Measurements from ENCODE around the gene CREG2.

The CREG2 gene

GRCh38 chr2:101431486-101431885, 44.2 kb upstream of the CREG2 start:
- no peaks in the 10 kb centered on the region for H3K4me1 ChIP-seq (ENCODE audit: low read depth, poor library complexity, severe bottlenecking)
- no peak overlapping the region for H3K4me2 ChIP-seq
- H3K9ac ChIP-seq, result no peak overlapping the region
- no peaks in the 10 kb centered on the region for H3K27me3 ChIP-seq (ENCODE audit: insufficient read depth, low read depth)
- H3K79me2 ChIP-seq (ENCODE audit: insufficient read depth, low read depth), result no peaks in the 10 kb centered on the region
- TF ChIP-seq CTCF (conservative IDR thresholded peaks at IDR 0.05; ENCODE audit: low read depth, low read length), result no peak
- no peaks in the 10 kb centered on the region for H4K20me1 ChIP-seq (ENCODE audit: insufficient read depth)
- H3K4me3 ChIP-seq (IDR thresholded peaks at IDR 0.05; ENCODE audit: insufficient read depth, low read depth, low read length), result no peak overlapping the region
- H3K36me3 ChIP-seq (ENCODE audit: insufficient read depth), result no peaks in the 10 kb centered on the region
- H3K27ac ChIP-seq, result no peak overlapping the region
- no peak overlapping the region for H2AFZ ChIP-seq (ENCODE audit: low read depth)

- Histone ChIP-seq H2AFZ (ENCODE audit: low read depth) (no peak overlapping the region), H3K36me3 (ENCODE audit: insufficient read depth) (no peaks in the 10 kb centered on the region), H3K79me2 (ENCODE audit: insufficient read depth, low read depth) (no peaks in the 10 kb centered on the region), H3K4me3 (IDR thresholded peaks at IDR 0.05; ENCODE audit: insufficient read depth, low read depth, low read length) (no peak overlapping the region), H3K4me1 (ENCODE audit: low read depth, poor library complexity, severe bottlenecking) (no peaks in the 10 kb centered on the region), H3K4me2 (no peak overlapping the region), H3K27ac (no peak overlapping the region), H3K27me3 (ENCODE audit: insufficient read depth, low read depth) (no peaks in the 10 kb centered on the region), H4K20me1 (ENCODE audit: insufficient read depth) (no peaks in the 10 kb centered on the region), H3K9ac (no peak overlapping the region)
- no peak for TF ChIP-seq CTCF (conservative IDR thresholded peaks at IDR 0.05; ENCODE audit: low read depth, low read length)
Measured at GRCh38 chr2:101430156-101430555, 42.9 kb upstream of the CREG2 start.

GRCh38 chr2:101429453-101429852, 42.1 kb upstream of the CREG2 start:
- H3K36me3 ChIP-seq (ENCODE audit: insufficient read depth), result no peaks in the 10 kb centered on the region
- H3K27ac ChIP-seq, result no peak overlapping the region
- H3K79me2 ChIP-seq (ENCODE audit: insufficient read depth, low read depth), result no peaks in the 10 kb centered on the region
- no peaks in the 10 kb centered on the region for H3K4me1 ChIP-seq (ENCODE audit: low read depth, poor library complexity, severe bottlenecking)
- H2AFZ ChIP-seq (ENCODE audit: low read depth), result no peak overlapping the region
- no peak overlapping the region for H3K4me3 ChIP-seq (IDR thresholded peaks at IDR 0.05; ENCODE audit: insufficient read depth, low read depth, low read length)
- no peak overlapping the region for H3K9ac ChIP-seq
- TF ChIP-seq CTCF (conservative IDR thresholded peaks at IDR 0.05; ENCODE audit: low read depth, low read length), result no peak
- no peak overlapping the region for H3K4me2 ChIP-seq
- no peaks in the 10 kb centered on the region for H4K20me1 ChIP-seq (ENCODE audit: insufficient read depth)
- H3K27me3 ChIP-seq (ENCODE audit: insufficient read depth, low read depth), result no peaks in the 10 kb centered on the region

- TF ChIP-seq CTCF (conservative IDR thresholded peaks at IDR 0.05; ENCODE audit: low read depth, low read length), result no peak
- no peaks in the 10 kb centered on the region for H3K36me3 ChIP-seq (ENCODE audit: insufficient read depth)
- H3K27me3 ChIP-seq (ENCODE audit: insufficient read depth, low read depth), result no peaks in the 10 kb centered on the region
- H3K9ac ChIP-seq, result no peak overlapping the region
- H3K79me2 ChIP-seq (ENCODE audit: insufficient read depth, low read depth), result no peaks in the 10 kb centered on the region
- no peak overlapping the region for H3K4me2 ChIP-seq
- no peak overlapping the region for H3K4me3 ChIP-seq (IDR thresholded peaks at IDR 0.05; ENCODE audit: insufficient read depth, low read depth, low read length)
- H4K20me1 ChIP-seq (ENCODE audit: insufficient read depth), result no peaks in the 10 kb centered on the region
- no peaks in the 10 kb centered on the region for H3K4me1 ChIP-seq (ENCODE audit: low read depth, poor library complexity, severe bottlenecking)
- H3K27ac ChIP-seq, result no peak overlapping the region
- H2AFZ ChIP-seq (ENCODE audit: low read depth), result no peak overlapping the region
Measured at GRCh38 chr2:101428422-101429176, 41.3 kb upstream of the CREG2 start.
